ENCODE data around the gene CCDC141. TPM values are rescaled to one million over a fixed set of nuclear protein-coding genes. Genes with fewer than 3 reads are reported as not detected.

Gene CCDC141
- total RNA-seq, 1 experiment from 2014 or later: 11.5 TPM

- Mint-ChIP-seq H3K27ac (ENCODE audit: unreplicated experiment) (no peak overlapping the region), H3K4me1 (ENCODE audit: low read depth, unreplicated experiment) (no peaks in the 10 kb centered on the region), H3K27me3 (ENCODE audit: insufficient read depth, unreplicated experiment) (no peaks in the 10 kb centered on the region), H3K4me3 (ENCODE audit: unreplicated experiment) (no peak overlapping the region), H3K9me3 (ENCODE audit: unreplicated experiment) (no peaks in the 10 kb centered on the region), H3K36me3 (ENCODE audit: insufficient read depth, unreplicated experiment) (peaks cover 4% of the 10 kb centered on the region)
- intact Hi-C loops (cut with micrococcal nuclease; ENCODE audit: unreplicated experiment): no loop called here
- Histone ChIP-seq H3K4me3 (ENCODE audit: low read depth, low read length) (no peak overlapping the region), H3K9me3 (no peaks in the 10 kb centered on the region), H3K4me1 (no peaks in the 10 kb centered on the region; the same call in 1 of the 2 replicates), H3K36me3 (ENCODE audit: control insufficient read depth, insufficient read depth, low read length) (no peaks in the 10 kb centered on the region), H3K27me3 (replicated peaks; ENCODE audit: control insufficient read depth, insufficient read depth, low read length) (no peaks in the 10 kb centered on the region)
- no peak for TF ChIP-seq CTCF (IDR thresholded peaks at IDR 0.05; ENCODE audit: insufficient read depth in 1 of 2, low read depth in 1 of 2, low read length in 1 of 2, severe bottlenecking in 1 of 2, unreplicated experiment in 1 of 2)
- POLR2A ChIA-PET: no interaction called here
- CTCF ChIA-PET: no interaction called here
- DNase-seq: no peak
- BruUV-seq (replicated peaks): no TSS peak
These were observed 165.5 kb downstream of the CCDC141 start for GRCh38 chr2:178884440-178884839.

GRCh38 chr2:178882666-178883440 is 167.1 kb downstream of the CCDC141 start:
- POLR2A ChIA-PET: no interaction called here

GRCh38 chr2:178881075-178881474 is 168.9 kb downstream of the CCDC141 start:
- Mint-ChIP-seq H3K36me3 (ENCODE audit: insufficient read depth, unreplicated experiment) (peaks cover 4% of the 10 kb centered on the region), H3K4me1 (ENCODE audit: low read depth, unreplicated experiment) (no peaks in the 10 kb centered on the region), H3K4me3 (ENCODE audit: unreplicated experiment) (no peak overlapping the region), H3K9me3 (ENCODE audit: unreplicated experiment) (no peaks in the 10 kb centered on the region), H3K27ac (ENCODE audit: unreplicated experiment) (no peak overlapping the region), H3K27me3 (ENCODE audit: insufficient read depth, unreplicated experiment) (no peaks in the 10 kb centered on the region)
- Histone ChIP-seq H3K9me3 (no peaks in the 10 kb centered on the region), H3K4me3 (ENCODE audit: low read depth, low read length) (no peak overlapping the region), H3K27me3 (replicated peaks; ENCODE audit: control insufficient read depth, insufficient read depth, low read length) (no peaks in the 10 kb centered on the region), H3K36me3 (ENCODE audit: control insufficient read depth, insufficient read depth, low read length) (no peaks in the 10 kb centered on the region), H3K4me1 (no peaks in the 10 kb centered on the region; the same call in 1 of the 2 replicates)
- POLR2A ChIA-PET: no interaction called here
- TF ChIP-seq CTCF (IDR thresholded peaks at IDR 0.05; ENCODE audit: insufficient read depth in 1 of 2, low read depth in 1 of 2, low read length in 1 of 2, severe bottlenecking in 1 of 2, unreplicated experiment in 1 of 2): no peak
- no TSS peak for BruUV-seq (replicated peaks)
- DNase-seq: no peak
- intact Hi-C loops (cut with micrococcal nuclease; ENCODE audit: unreplicated experiment): no loop called here
- CTCF ChIA-PET: no interaction called here

More at GRCh38 chr2:178882666-178883440, 167.1 kb downstream of the CCDC141 start:
- H3K36me3 Mint-ChIP-seq (ENCODE audit: insufficient read depth, unreplicated experiment): peaks cover 4% of the 10 kb centered on the region
- H3K27ac Mint-ChIP-seq (ENCODE audit: unreplicated experiment): no peak overlapping the region
- H3K27me3 ChIP-seq (replicated peaks; ENCODE audit: control insufficient read depth, insufficient read depth, low read length): no peaks in the 10 kb centered on the region
- H3K9me3 ChIP-seq: no peaks in the 10 kb centered on the region
- no peak for DNase-seq
- no peak for TF ChIP-seq CTCF (IDR thresholded peaks at IDR 0.05; ENCODE audit: insufficient read depth in 1 of 2, low read depth in 1 of 2, low read length in 1 of 2, severe bottlenecking in 1 of 2, unreplicated experiment in 1 of 2)
- BruUV-seq (replicated peaks): no TSS peak
- H3K9me3 Mint-ChIP-seq (ENCODE audit: unreplicated experiment): no peaks in the 10 kb centered on the region
- H3K4me3 ChIP-seq (ENCODE audit: low read depth, low read length): no peak overlapping the region
- H3K4me1 Mint-ChIP-seq (ENCODE audit: low read depth, unreplicated experiment): no peaks in the 10 kb centered on the region
- no peaks in the 10 kb centered on the region for H3K36me3 ChIP-seq (ENCODE audit: control insufficient read depth, insufficient read depth, low read length)
- intact Hi-C loops (cut with micrococcal nuclease; ENCODE audit: unreplicated experiment): no loop called here
- no peaks in the 10 kb centered on the region for H3K27me3 Mint-ChIP-seq (ENCODE audit: insufficient read depth, unreplicated experiment)
- CTCF ChIA-PET: no interaction called here
- no peak overlapping the region for H3K4me3 Mint-ChIP-seq (ENCODE audit: unreplicated experiment)
- no peaks in the 10 kb centered on the region; the same call in 1 of the 2 replicates for H3K4me1 ChIP-seq

Measured in Caco-2 (cell line).